ENCODE measurements around the gene SIAH1. TPM values are rescaled to one million over a fixed set of nuclear protein-coding genes. Genes with fewer than 3 reads are reported as not detected.
"Not testable (repeated sequence)": the region's sequence is repeated elsewhere in the genome, so short reads cannot be mapped to it uniquely, and the experiment has no call there.

SIAH1 gene
- total RNA-seq, 4 donors from 2014 or later, result 20.6 to 37.6 (median 34.4) TPM

DNA sequence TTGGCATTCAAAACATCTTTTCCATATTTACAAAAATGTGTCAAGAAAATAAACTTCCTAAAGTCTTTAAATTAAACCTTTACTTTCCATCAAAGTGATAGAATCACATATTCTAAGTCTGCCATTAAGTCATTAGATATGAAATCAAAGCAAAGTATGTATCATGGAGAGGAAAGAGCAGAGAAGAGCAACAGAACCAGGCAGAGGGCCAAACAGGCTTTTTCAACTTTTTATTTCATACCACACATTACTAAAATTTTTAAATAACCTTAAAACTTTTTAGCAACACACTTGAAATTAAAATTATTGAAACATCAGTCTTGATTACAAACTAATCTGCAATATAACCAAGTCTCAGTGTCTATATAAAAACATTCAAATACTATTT is 13.8 kb downstream of the SIAH1 start:
- no peak overlapping the region for H3K4me3 ChIP-seq (ENCODE audit: low read depth, poor library complexity, severe bottlenecking)
- intact Hi-C loops (cut with DNase I; ENCODE audit: low total_unique reads), result no loop called here
- DNase-seq (ENCODE audit: low spot score in 2 of 2), result no peak
- TF ChIP-seq POLR2A (IDR thresholded peaks at IDR 0.05), result no peak
- TF ChIP-seq, protein P1, sequence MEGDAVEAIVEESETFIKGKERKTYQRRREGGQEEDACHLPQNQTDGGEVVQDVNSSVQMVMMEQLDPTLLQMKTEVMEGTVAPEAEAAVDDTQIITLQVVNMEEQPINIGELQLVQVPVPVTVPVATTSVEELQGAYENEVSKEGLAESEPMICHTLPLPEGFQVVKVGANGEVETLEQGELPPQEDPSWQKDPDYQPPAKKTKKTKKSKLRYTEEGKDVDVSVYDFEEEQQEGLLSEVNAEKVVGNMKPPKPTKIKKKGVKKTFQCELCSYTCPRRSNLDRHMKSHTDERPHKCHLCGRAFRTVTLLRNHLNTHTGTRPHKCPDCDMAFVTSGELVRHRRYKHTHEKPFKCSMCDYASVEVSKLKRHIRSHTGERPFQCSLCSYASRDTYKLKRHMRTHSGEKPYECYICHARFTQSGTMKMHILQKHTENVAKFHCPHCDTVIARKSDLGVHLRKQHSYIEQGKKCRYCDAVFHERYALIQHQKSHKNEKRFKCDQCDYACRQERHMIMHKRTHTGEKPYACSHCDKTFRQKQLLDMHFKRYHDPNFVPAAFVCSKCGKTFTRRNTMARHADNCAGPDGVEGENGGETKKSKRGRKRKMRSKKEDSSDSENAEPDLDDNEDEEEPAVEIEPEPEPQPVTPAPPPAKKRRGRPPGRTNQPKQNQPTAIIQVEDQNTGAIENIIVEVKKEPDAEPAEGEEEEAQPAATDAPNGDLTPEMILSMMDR (IDR thresholded peaks at IDR 0.05), result no peak

DNA sequence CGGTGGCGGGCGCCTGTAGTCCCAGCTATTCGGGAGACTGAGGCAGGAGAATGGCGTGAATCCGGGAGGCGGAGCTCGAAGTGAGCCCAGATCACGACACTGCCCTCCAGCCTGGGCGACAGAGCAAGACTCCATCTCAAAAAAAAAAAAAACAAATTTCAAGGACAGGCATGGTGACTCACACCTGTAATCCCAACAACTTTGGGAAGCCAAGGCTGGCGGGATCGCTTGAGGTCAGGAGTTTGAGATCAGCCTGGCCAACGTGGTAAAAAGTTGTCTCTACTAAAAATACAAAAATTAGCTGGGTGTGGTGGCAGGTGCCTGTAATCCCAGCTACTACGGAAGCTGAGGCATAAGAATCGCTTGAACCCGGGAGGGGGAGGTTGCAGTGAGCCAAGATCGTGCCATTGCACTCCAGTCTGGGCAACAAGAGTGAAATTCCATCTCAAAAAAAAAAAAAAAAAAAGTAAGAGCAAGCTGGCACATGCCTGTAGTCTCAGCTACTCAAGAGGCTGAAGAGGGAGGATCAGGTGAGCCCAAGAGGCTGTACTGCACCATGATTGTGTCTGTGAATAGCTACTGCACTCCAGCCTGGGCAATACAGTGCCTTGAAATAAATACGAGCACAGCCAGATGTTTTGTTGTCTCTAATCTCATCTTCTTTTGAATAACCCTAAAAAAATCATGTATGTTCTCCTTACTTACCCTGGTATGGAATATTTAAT is 14.4 kb downstream of the SIAH1 start:
- DNase-seq (ENCODE audit: low spot score in 2 of 2); H3K4me3 ChIP-seq (ENCODE audit: low read depth, poor library complexity, severe bottlenecking); intact Hi-C loops (cut with DNase I; ENCODE audit: low total_unique reads): not testable (repeated sequence)
- 83 to 85% methylated on average over 18 of the region's 18 CpGs for WGBS, 2 donors

GRCh38 chr16:48370229-48370628 is 15.0 kb downstream of the SIAH1 start:
- TF ChIP-seq, protein P1 (IDR thresholded peaks at IDR 0.05), result no peak
- TF ChIP-seq POLR2A (IDR thresholded peaks at IDR 0.05), result no peak
- no peak overlapping the region for H3K4me3 ChIP-seq (ENCODE audit: low read depth, poor library complexity, severe bottlenecking)
- 89 to 93% methylated on average over 8 of the region's 8 CpGs for WGBS, 2 donors
- intact Hi-C loops (cut with DNase I; ENCODE audit: low total_unique reads), result no loop called here
- DNase-seq (ENCODE audit: low spot score in 2 of 2), result no peak

DNA sequence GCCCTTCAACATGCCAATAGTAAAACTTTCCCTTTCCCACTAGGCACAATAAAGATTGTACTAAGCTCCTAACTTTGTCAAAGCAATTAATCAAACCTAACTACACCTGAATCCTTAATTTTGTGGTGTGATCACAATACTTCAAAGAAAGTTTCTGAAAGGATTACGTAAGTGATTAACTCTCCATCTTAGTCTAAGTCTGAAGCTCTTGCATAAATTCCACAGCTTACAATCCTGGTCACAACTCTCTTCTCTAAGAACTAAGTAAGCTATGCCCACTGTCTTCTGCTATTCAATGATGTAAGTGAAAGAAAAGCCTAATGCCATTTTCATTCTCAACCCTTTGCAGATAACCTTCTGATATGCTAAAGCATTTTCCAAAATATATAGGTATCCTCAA is 15.4 kb downstream of the SIAH1 start:
- intact Hi-C loops (cut with DNase I; ENCODE audit: low total_unique reads), result no loop called here
- 75 to 78% methylated on average over 1 of the region's 1 CpG for WGBS, 2 donors
- no peak overlapping the region for H3K4me3 ChIP-seq (ENCODE audit: low read depth, poor library complexity, severe bottlenecking)
- no peak for DNase-seq (ENCODE audit: low spot score in 2 of 2)
- no peak for TF ChIP-seq POLR2A (IDR thresholded peaks at IDR 0.05)
- TF ChIP-seq, protein P1 (IDR thresholded peaks at IDR 0.05), result no peak

DNA sequence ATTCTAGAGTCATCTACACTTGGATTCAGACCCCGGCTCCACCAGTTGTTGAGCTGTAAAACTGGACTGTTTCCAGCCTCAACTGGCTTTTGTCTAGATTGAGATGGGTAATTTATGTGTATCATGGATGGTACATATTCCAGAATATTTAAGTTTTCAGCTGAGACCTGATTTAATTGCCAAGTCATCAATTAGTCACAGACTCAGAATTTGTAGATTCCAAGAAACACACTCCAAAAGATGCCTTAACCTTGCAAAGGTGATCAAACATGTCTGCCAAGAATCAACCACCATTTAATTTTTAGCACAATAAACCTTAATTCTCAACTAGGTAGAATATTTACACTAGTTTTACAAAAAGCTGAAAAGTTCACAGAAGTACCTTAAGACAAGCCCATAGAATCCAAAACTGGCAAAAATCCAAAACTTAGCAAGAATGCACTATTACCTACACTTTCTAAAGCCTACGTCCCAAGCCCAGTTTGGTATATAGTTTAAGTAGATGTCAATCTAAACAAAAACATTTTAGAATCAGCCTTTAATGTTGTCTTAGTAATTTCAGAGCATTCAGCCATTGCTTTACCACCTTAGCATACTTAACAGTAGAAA is 17.7 kb downstream of the SIAH1 start:
- H3K4me3 ChIP-seq (ENCODE audit: low read depth, poor library complexity, severe bottlenecking), result no peak overlapping the region
- intact Hi-C loops (cut with DNase I; ENCODE audit: low total_unique reads), result no loop called here
- DNase-seq (ENCODE audit: low spot score in 2 of 2), result no peak
- 43 to 45% methylated on average over 2 of the region's 2 CpGs for WGBS, 2 donors
- TF ChIP-seq POLR2A (IDR thresholded peaks at IDR 0.05), result no peak
- TF ChIP-seq, protein P1 (IDR thresholded peaks at IDR 0.05), result no peak

DNA sequence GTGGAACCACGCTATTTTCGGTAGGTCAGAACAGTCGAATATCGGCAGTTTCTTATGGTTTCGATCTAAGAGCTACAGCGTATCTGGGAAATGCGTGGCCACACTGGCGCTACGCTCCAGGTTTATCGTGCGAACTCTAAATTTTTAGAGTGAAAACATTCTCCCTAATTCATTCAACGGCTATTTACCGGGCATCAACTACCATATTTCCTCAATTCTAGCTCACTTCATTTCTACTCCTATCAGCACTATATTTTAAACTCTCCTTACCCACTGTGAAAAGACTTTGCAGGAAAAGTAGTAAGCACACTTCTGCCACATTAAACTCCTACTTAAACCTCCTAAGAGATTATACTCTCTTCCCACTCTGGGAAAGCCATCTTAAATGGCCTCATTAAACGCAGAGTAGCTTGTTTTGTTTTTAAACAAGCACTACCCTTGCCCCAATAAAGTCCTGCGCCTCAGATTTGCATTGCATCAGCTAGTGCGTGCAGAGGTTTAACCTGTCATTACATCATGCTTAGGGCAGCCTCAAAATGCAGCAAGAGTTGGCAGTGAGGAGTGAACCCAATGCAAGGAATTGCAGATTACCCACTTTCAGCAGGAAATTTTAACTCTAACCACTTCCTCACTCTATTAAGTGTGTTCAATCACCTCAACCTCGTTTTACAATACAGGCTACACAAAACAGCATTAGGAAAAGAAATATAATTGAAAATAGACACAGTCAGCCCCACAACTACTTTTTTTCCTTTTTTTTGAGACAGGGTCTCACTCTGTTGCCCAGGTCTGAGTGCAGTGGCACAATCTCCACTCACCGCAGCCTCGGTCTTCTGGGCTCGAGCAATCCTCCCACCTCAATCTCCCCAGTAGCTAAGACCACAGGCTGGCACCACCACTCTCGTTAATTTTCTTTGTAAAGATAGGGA is 18.8 kb downstream of the SIAH1 start:
- peak in 1 of 2 donors; percentile 52 for DNase-seq (ENCODE audit: low spot score in 2 of 2)
- no peak for TF ChIP-seq POLR2A (IDR thresholded peaks at IDR 0.05)
- TF ChIP-seq, protein P1 (IDR thresholded peaks at IDR 0.05), result no peak
- intact Hi-C loops (cut with DNase I; ENCODE audit: low total_unique reads), result no loop called here
- H3K4me3 ChIP-seq (ENCODE audit: low read depth, poor library complexity, severe bottlenecking), result peak overlapping the region; percentile 23
- WGBS, 2 donors, result 14 to 16% methylated on average over 21 of the region's 21 CpGs

Data from lower leg skin (tissue), 4 donors.